Measurements from ENCODE around the gene ANGPTL1. TPM values are rescaled to one million over a fixed set of nuclear protein-coding genes. Genes with fewer than 3 reads are reported as not detected.
"Not testable (repeated sequence)": the region's sequence is repeated elsewhere in the genome, so short reads cannot be mapped to it uniquely, and the experiment has no call there.

Gene ANGPTL1
- total RNA-seq, 1 donor from 2014 or later = not detected

- H3K4me3 ChIP-seq = no peak overlapping the region
- Mint-ChIP-seq H3K27me3 (ENCODE audit: insufficient read depth, low read depth) (no peaks in the 10 kb centered on the region), H3K4me3 (no peak overlapping the region), H3K36me3 (peaks cover 8% of the 10 kb centered on the region), H3K9me3 (no peaks in the 10 kb centered on the region), H3K4me1 (no peaks in the 10 kb centered on the region), H3K27ac (no peak overlapping the region)
- H3K79me2 ChIP-seq (ENCODE audit: low read depth) = no peaks in the 10 kb centered on the region
- no peak overlapping the region for H3K9ac ChIP-seq
- H2AFZ ChIP-seq (replicated peaks) = no peak overlapping the region
- no peaks in the 10 kb centered on the region for H3K27me3 ChIP-seq
- no peaks in the 10 kb centered on the region for H3F3A ChIP-seq (ENCODE audit: low read depth)
- no peak for TF ChIP-seq CTCF (IDR thresholded peaks at IDR 0.05)
- TF ChIP-seq EZH2 (IDR thresholded peaks at IDR 0.05) = no peak
- TF ChIP-seq EZH2phosphoT487 (IDR thresholded peaks at IDR 0.05) = no peak
- H3K9me3 ChIP-seq (ENCODE audit: low read depth) = no peaks in the 10 kb centered on the region
- no peaks in the 10 kb centered on the region for H3K36me3 ChIP-seq
- no peak for DNase-seq (ENCODE audit: low spot score)
- H3K4me1 ChIP-seq = no peaks in the 10 kb centered on the region
- H3K27ac ChIP-seq = no peak overlapping the region
- H3K4me2 ChIP-seq = no peak overlapping the region
- H4K20me1 ChIP-seq (ENCODE audit: low read depth) = no peaks in the 10 kb centered on the region
Measured at GRCh38 chr1:178862416-178862815, 8.5 kb downstream of the ANGPTL1 start.

GRCh38 chr1:178857126-178857525 is 13.8 kb downstream of the ANGPTL1 start:
- TF ChIP-seq EZH2phosphoT487 (IDR thresholded peaks at IDR 0.05) (no peak), CTCF (IDR thresholded peaks at IDR 0.05) (no peak), EZH2 (IDR thresholded peaks at IDR 0.05) (no peak)

GRCh38 chr1:178849918-178850317 is 21.0 kb downstream of the ANGPTL1 start:
- Histone ChIP-seq H3K4me3 (no peak overlapping the region), H3K4me2 (no peak overlapping the region), H3K27ac (no peak overlapping the region), H3K36me3 (peaks cover 4% of the 10 kb centered on the region), H3K9me3 (ENCODE audit: low read depth) (no peaks in the 10 kb centered on the region), H3K9ac (no peak overlapping the region), H3K27me3 (no peaks in the 10 kb centered on the region), H3K79me2 (ENCODE audit: low read depth) (no peaks in the 10 kb centered on the region), H4K20me1 (ENCODE audit: low read depth) (no peaks in the 10 kb centered on the region), H3K4me1 (no peaks in the 10 kb centered on the region), H3F3A (ENCODE audit: low read depth) (no peaks in the 10 kb centered on the region), H2AFZ (replicated peaks) (no peak overlapping the region)
- Mint-ChIP-seq H3K4me1 (no peaks in the 10 kb centered on the region), H3K4me3 (no peak overlapping the region), H3K27ac (no peak overlapping the region), H3K9me3 (no peaks in the 10 kb centered on the region), H3K36me3 (peaks cover 2% of the 10 kb centered on the region), H3K27me3 (ENCODE audit: insufficient read depth, low read depth) (no peaks in the 10 kb centered on the region)
- no peak for DNase-seq (ENCODE audit: low spot score)
- TF ChIP-seq CTCF (IDR thresholded peaks at IDR 0.05) (no peak), EZH2 (IDR thresholded peaks at IDR 0.05) (no peak)

More at GRCh38 chr1:178857126-178857525, 13.8 kb downstream of the ANGPTL1 start:
- H2AFZ ChIP-seq (replicated peaks) = no peak overlapping the region
- Mint-ChIP-seq H3K9me3 (no peaks in the 10 kb centered on the region), H3K27me3 (ENCODE audit: insufficient read depth, low read depth) (no peaks in the 10 kb centered on the region), H3K4me1 (no peaks in the 10 kb centered on the region), H3K4me3 (no peak overlapping the region), H3K27ac (no peak overlapping the region), H3K36me3 (peaks cover 6% of the 10 kb centered on the region)
- no peaks in the 10 kb centered on the region for H3F3A ChIP-seq (ENCODE audit: low read depth)
- no peaks in the 10 kb centered on the region for H4K20me1 ChIP-seq (ENCODE audit: low read depth)
- no peak overlapping the region for H3K9ac ChIP-seq
- DNase-seq (ENCODE audit: low spot score) = no peak
- H3K9me3 ChIP-seq (ENCODE audit: low read depth) = no peaks in the 10 kb centered on the region
- no peaks in the 10 kb centered on the region for H3K79me2 ChIP-seq (ENCODE audit: low read depth)
- H3K4me3 ChIP-seq = no peak overlapping the region
- H3K4me1 ChIP-seq = no peaks in the 10 kb centered on the region
- no peaks in the 10 kb centered on the region for H3K27me3 ChIP-seq
- H3K27ac ChIP-seq = no peak overlapping the region
- H3K4me2 ChIP-seq = no peak overlapping the region
- no peaks in the 10 kb centered on the region for H3K36me3 ChIP-seq

GRCh38 chr1:178847919-178848318 is 23.0 kb downstream of the ANGPTL1 start:
- not testable (repeated sequence) for H3F3A ChIP-seq (ENCODE audit: low read depth); H3K9me3 Mint-ChIP-seq; H3K4me2 ChIP-seq; H3K27me3 ChIP-seq; H3K27ac Mint-ChIP-seq; H3K27ac ChIP-seq; H3K36me3 ChIP-seq; H3K36me3 Mint-ChIP-seq; H3K27me3 Mint-ChIP-seq (ENCODE audit: insufficient read depth, low read depth); H4K20me1 ChIP-seq (ENCODE audit: low read depth); H3K4me3 ChIP-seq; DNase-seq (ENCODE audit: low spot score); H3K4me3 Mint-ChIP-seq; H3K9ac ChIP-seq; H3K79me2 ChIP-seq (ENCODE audit: low read depth); H3K4me1 ChIP-seq; H3K4me1 Mint-ChIP-seq; H3K9me3 ChIP-seq (ENCODE audit: low read depth); H2AFZ ChIP-seq (replicated peaks)

All from neural progenitor cell (in vitro differentiated cells).